Activated T-helper 1 cell treated with anti-CD3 and anti-CD28 coated beads, Interleukin-12 subunit alpha, Interleukin-12 subunit beta, Interleukin-2, Interleukin-4 antibody, amounts not matched to agents 30 ng/mL and 10 ng/mL and 1 ng/mL, durations not matched to agents 14 hours and 24 hours and 36 hours (primary cell): ENCODE data around the gene DYNC1I1. TPM values are rescaled to one million over a fixed set of nuclear protein-coding genes. Genes with fewer than 3 reads are reported as not detected.

Experiments used
- total RNA-seq: library from RNA; stranded (reverse); gene quantifications from 2 replicates; pipeline ENCODE4 v1.2.3, GENCODE V29; 2022

Gene DYNC1I1
- total RNA-seq, 1 donor from 2014 or later: not detected

Other genes with a start within 250 kb of the DYNC1I1 start
- not detected in 2 replicates for gene PDK4, start 176.0 kb upstream of the DYNC1I1 start, total RNA-seq